Fibroblast of villous mesenchyme (primary cell): Measurements from ENCODE around the gene MEGF9. TPM values are rescaled to one million over a fixed set of nuclear protein-coding genes. Genes with fewer than 3 reads are reported as not detected.

Experiments
- DNase-seq: peaks from one replicate; pipeline ENCODE4 v3.0.0-alpha.2; 2010; ENCODE audit warnings: low read depth
- H3K4me3 ChIP-seq: 2 replicates; pipeline ENCODE4 v1.5.1; 2011; ENCODE audit warnings: low read depth, mild to moderate bottlenecking, low read length
- CTCF ChIP-seq: IDR thresholded peaks from 2 replicates; pipeline ENCODE4 v1.5.1; 2012; ENCODE audit warnings: low read depth, mild to moderate bottlenecking, low read length; ENCODE audit not compliant: insufficient read depth
- total RNA-seq: library from RNA; depleted of rRNA; stranded (reverse); fragments of >200 nt; gene quantifications from 2 replicates; pipeline ENCODE4 v1.2.3, GENCODE V29; 2012

The MEGF9 gene
- total RNA-seq, 1 donor, result 4.3 TPM

GRCh38 chr9:120587328-120587727 is 126.9 kb downstream of the MEGF9 start:
- no peak for TF ChIP-seq CTCF
- no peak for DNase-seq
- no peak overlapping the region for H3K4me3 ChIP-seq

GRCh38 chr9:120583958-120584369 is 130.3 kb downstream of the MEGF9 start:
- peak; percentile 66 for DNase-seq
- H3K4me3 ChIP-seq, result no peak overlapping the region
- TF ChIP-seq CTCF, result no peak

GRCh38 chr9:120580051-120580896 is 134.0 kb downstream of the MEGF9 start, which contains the start of gene CDK5RAP2:
TSS of gene CDK5RAP2 (minus strand) at chr9:120580167. CDS start at chr9:120579978, 189 bp downstream.
- peak; percentile 98 for DNase-seq
- no peak for TF ChIP-seq CTCF
- peak within 1 kb of the TSS; percentile 97 for H3K4me3 ChIP-seq

- no peak for DNase-seq
- peak overlapping the region; percentile 97 for H3K4me3 ChIP-seq
- TF ChIP-seq CTCF, result no peak
Measured at GRCh38 chr9:120579139-120580050, 134.9 kb downstream of the MEGF9 start.

GRCh38 chr9:120574473-120574872 is 139.8 kb downstream of the MEGF9 start:
- DNase-seq, result no peak
- no peak for TF ChIP-seq CTCF
- no peak overlapping the region for H3K4me3 ChIP-seq

- no peak overlapping the region for H3K4me3 ChIP-seq
- TF ChIP-seq CTCF, result no peak
- no peak for DNase-seq
Measured at GRCh38 chr9:120572472-120572871, 141.8 kb downstream of the MEGF9 start.
